IMR-90 (cell line): ENCODE data around the gene JPH4. TPM values are rescaled to one million over a fixed set of nuclear protein-coding genes. Genes with fewer than 3 reads are reported as not detected.

Experiments used
- ATAC-seq: fragments of 200-7000 bp; cut with Tn5 transposase; 2 replicates; pipeline ENCODE4 v1.9.1; 2020; ENCODE audit warnings: low read depth, mild to moderate bottlenecking, moderate library complexity
- BruUV-seq: library from RNA; stranded (reverse); fragments of 400-500 nt; replicated peaks from 2 replicates; lab custom pipeline; 2021; lab: Mats Ljungman, UMichigan
- CTCF ChIA-PET: fragments of 300-600 bp; formaldehyde crosslinking; extraction: SDS; loops from one replicate; lab custom pipeline; 2021; ENCODE audit warnings: antibody characterized with exemption; lab: Yijun Ruan, JAX
- POLR2A ChIA-PET: fragments of 300-600 bp; sonication (Branson Sonifier 250); formaldehyde crosslinking; loops from one replicate; lab custom pipeline; 2022; ENCODE audit warnings: antibody characterized with exemption; ENCODE audit not compliant: unreplicated experiment; lab: Charles Lee
- DNase-seq: peaks from one replicate; pipeline ENCODE4 v3.0.0; 2013
- H2AFZ ChIP-seq: replicated peaks from 2 replicates; pipeline ENCODE3; 2013; ENCODE audit warnings: low read length, mild to moderate bottlenecking; ENCODE audit not compliant: poor library complexity
- H2AK5ac ChIP-seq: 2 replicates; pipeline ENCODE4 v1.6.1; 2013; ENCODE audit warnings: low read depth, low read length, inconsistent platforms
- H2AK9ac ChIP-seq: replicated peaks from 2 replicates; pipeline ENCODE3; 2013; ENCODE audit warnings: mild to moderate bottlenecking, low read depth, low read length, moderate library complexity; ENCODE audit not compliant: poor library complexity
- H2BK120ac ChIP-seq: 2 replicates; pipeline ENCODE4 v1.6.1; 2013; ENCODE audit warnings: low read depth, low read length, inconsistent platforms
- H2BK15ac ChIP-seq: 3 replicates; pipeline ENCODE4 v1.6.1; 2013; ENCODE audit warnings: low read depth, low read length, inconsistent platforms
- H2BK20ac ChIP-seq: 2 replicates; pipeline ENCODE4 v1.6.1; 2013; ENCODE audit warnings: low read depth, mild to moderate bottlenecking, inconsistent platforms, low read length, moderate library complexity
- H2BK5ac ChIP-seq: 2 replicates; pipeline ENCODE4 v1.6.1; 2013; ENCODE audit warnings: mild to moderate bottlenecking, low read depth, low read length, inconsistent platforms; ENCODE audit not compliant: poor library complexity, severe bottlenecking
- H3K14ac ChIP-seq: replicated peaks from 2 replicates; pipeline ENCODE4 v1.6.1; 2013; ENCODE audit warnings: low read depth, low read length, inconsistent platforms
- H3K18ac ChIP-seq: 2 replicates; pipeline ENCODE4 v1.6.1; 2013; ENCODE audit warnings: low read depth, low read length, control low read depth
- H3K23ac ChIP-seq: 2 replicates; pipeline ENCODE4 v1.6.1; 2013; ENCODE audit warnings: low read depth, low read length, inconsistent platforms
- H3K27ac ChIP-seq: 2 replicates; pipeline ENCODE4 v1.5.1; 2013; ENCODE audit warnings: mild to moderate bottlenecking, control low read depth, low read length; ENCODE audit not compliant: insufficient read depth
- H3K27me3 ChIP-seq: 2 replicates; pipeline ENCODE4 v1.6.1; 2013; ENCODE audit warnings: low read length; ENCODE audit not compliant: control insufficient read depth, insufficient read depth
- H3K36me3 ChIP-seq: 2 replicates; pipeline ENCODE4 v1.6.1; 2013; ENCODE audit warnings: low read length, mixed read lengths; ENCODE audit not compliant: control insufficient read depth, insufficient read depth
- H3K4ac ChIP-seq: 2 replicates; pipeline ENCODE4 v1.6.1; 2013; ENCODE audit warnings: low read depth, low read length, inconsistent platforms
- H3K4me1 ChIP-seq: 2 replicates; pipeline ENCODE4 v1.6.1; 2013; ENCODE audit warnings: low read length, mixed read lengths; ENCODE audit not compliant: control insufficient read depth, insufficient read depth
- H3K4me2 ChIP-seq: 2 replicates; pipeline ENCODE4 v1.6.1; 2013; ENCODE audit warnings: low read depth, mild to moderate bottlenecking, control low read depth, low read length, moderate library complexity
- H3K4me3 ChIP-seq: 2 replicates; pipeline ENCODE4 v1.5.1; 2013; ENCODE audit warnings: low read depth, mild to moderate bottlenecking, control low read depth, low read length, moderate library complexity; ENCODE audit not compliant: insufficient read depth
- H3K56ac ChIP-seq: 2 replicates; pipeline ENCODE4 v1.6.1; 2013; ENCODE audit warnings: low read length, inconsistent platforms; ENCODE audit not compliant: insufficient read depth; ENCODE audit errors: extremely low read depth
- H3K79me1 ChIP-seq, 2 experiments: 2 replicates each; pipeline ENCODE4 v1.6.1; 2013; ENCODE audit warnings: low read length in 2 of 2, inconsistent platforms in 1 of 2, low read depth in 1 of 2
- H3K9ac ChIP-seq: 2 replicates; pipeline ENCODE4 v1.6.1; 2013; ENCODE audit warnings: low read depth, low read length, control low read depth
- H3K9me1 ChIP-seq: 2 replicates; pipeline ENCODE4 v1.6.1; 2013; ENCODE audit warnings: low read length, inconsistent platforms; ENCODE audit not compliant: insufficient read depth
- H3K9me3 ChIP-seq: 2 replicates; pipeline ENCODE4 v1.6.1; 2013; ENCODE audit warnings: low read length; ENCODE audit not compliant: control insufficient read depth, insufficient read depth
- H4K20me1 ChIP-seq: 2 replicates; pipeline ENCODE4 v1.6.1; 2013; ENCODE audit warnings: low read length, inconsistent platforms; ENCODE audit not compliant: insufficient read depth
- H4K5ac ChIP-seq: 2 replicates; pipeline ENCODE4 v1.6.1; 2013; ENCODE audit warnings: mild to moderate bottlenecking, low read depth, low read length, control low read depth
- H4K8ac ChIP-seq, 2 experiments: 2 replicates each; pipeline ENCODE4 v1.6.1; 2013; ENCODE audit warnings: low read depth in 2 of 2, low read length in 2 of 2, control low read depth in 1 of 2, inconsistent platforms in 1 of 2
- H4K91ac ChIP-seq: 2 replicates; pipeline ENCODE4 v1.6.1; 2013; ENCODE audit warnings: low read depth, low read length, inconsistent platforms; ENCODE audit not compliant: insufficient read depth
- BHLHE40 ChIP-seq: fragments of 150-350 bp; IDR thresholded peaks from 2 replicates; pipeline ENCODE4 v1.6.1; 2016; ENCODE audit warnings: mild to moderate bottlenecking, low read depth, low read length
- CEBPB ChIP-seq: IDR thresholded peaks from 2 replicates; pipeline ENCODE4 v1.6.1; 2012; ENCODE audit warnings: low read depth, low read length, improper control_type of control experiment
- ELK1 ChIP-seq: fragments of 150-350 bp; IDR thresholded peaks from 2 replicates; pipeline ENCODE4 v1.6.1; 2016; ENCODE audit warnings: low read depth, mild to moderate bottlenecking, low read length, moderate library complexity, borderline replicate concordance
- FOS ChIP-seq: fragments of 150-350 bp; IDR thresholded peaks from 2 replicates; pipeline ENCODE4 v1.6.1; 2016; ENCODE audit warnings: low read depth, low read length
- MAFK ChIP-seq: IDR thresholded peaks from 2 replicates; pipeline ENCODE4 v1.6.1; 2012; ENCODE audit warnings: low read depth, low read length, improper control_type of control experiment
- MXI1 ChIP-seq: IDR thresholded peaks from 2 replicates; pipeline ENCODE4 v1.6.1; 2012; ENCODE audit warnings: low read depth, mild to moderate bottlenecking, low read length, moderate library complexity, borderline replicate concordance
- NFE2L2 ChIP-seq: fragments of 150-350 bp; IDR thresholded peaks from 2 replicates; pipeline ENCODE4 v1.6.1; 2016; ENCODE audit warnings: low read depth, mild to moderate bottlenecking, low read length
- RFX5 ChIP-seq: IDR thresholded peaks from 2 replicates; pipeline ENCODE4 v1.8.0; 2012; ENCODE audit warnings: low read depth, mild to moderate bottlenecking, low read length, moderate library complexity
- SMC3 ChIP-seq: fragments of 150-350 bp; IDR thresholded peaks from 2 replicates; pipeline ENCODE4 v1.6.1; 2016; ENCODE audit warnings: low read depth, mild to moderate bottlenecking, antibody characterized with exemption, low read length, moderate library complexity
- WGBS, 2 experiments: methylation state at CpG; one replicate each; pipeline versions ENCODE4 v1.1.5 to v1.1.7; 2013; ENCODE audit warnings: missing lambda C conversion rate in 2 of 2; ENCODE audit not compliant: insufficient read length in 1 of 2; ENCODE audit errors: extremely low coverage in 2 of 2; 5-methylcytosine and 5-hydroxymethylcytosine counted together
- dilution Hi-C: fragments of 300-500 bp; cut with HindIII; formaldehyde crosslinking; loops from one replicate; pipeline ENCODE4 v1.14.3; 2018; ENCODE audit warnings: low sequenced_read_pairs; ENCODE audit not compliant: unreplicated experiment
- in situ Hi-C: fragments of 300-500 bp; cut with MboI; formaldehyde crosslinking; loops from 3 replicates; pipeline ENCODE4 v1.14.3; 2019; ENCODE audit warnings: low sequenced_read_pairs, inconsistent platforms, mixed read lengths
- intact Hi-C: fragments of 100-400 bp; cut with micrococcal nuclease; formaldehyde crosslinking; loops from 2 replicates; pipeline ENCODE4 v1.10.0; 2022
- polyA plus RNA-seq, 3 experiments: library from polyadenylated mRNA; depleted of rRNA; stranded (reverse); fragments of >200 nt; gene quantifications; 2 replicates each; pipeline ENCODE4 v1.2.3, GENCODE V29; 2012; ENCODE audit warnings: low replicate concordance in 1 of 3
- total RNA-seq: library from RNA; depleted of rRNA; stranded (reverse); fragments of >200 nt; gene quantifications from 2 replicates; pipeline ENCODE4 v1.2.3, GENCODE V29; 2012

Gene JPH4
- total and polyA plus RNA-seq, 2 of the 4 experiments (the other 2 are of a cell fraction): not detected

- TF ChIP-seq BHLHE40 (no peak), RFX5 (no peak), NFE2L2 (no peak), CEBPB (no peak), FOS (no peak), SMC3 (no peak)
These were observed 40.4 kb downstream of the JPH4 start (continued) for GRCh38 chr14:23538050-23538718.

GRCh38 chr14:23537351-23538049 is 41.1 kb downstream of the JPH4 start:
- Histone ChIP-seq H2BK120ac (no peak overlapping the region), H4K8ac (no peak overlapping the region), H3K9me3 (no peaks in the 10 kb centered on the region), H3K36me3 (no peaks in the 10 kb centered on the region), H2AFZ (no peak overlapping the region), H3K9me1 (no peaks in the 10 kb centered on the region), H4K5ac (no peak overlapping the region), H3K27ac (no peak overlapping the region), H3K79me1 (no peaks in the 10 kb centered on the region), H3K18ac (no peak overlapping the region), H2BK15ac (no peak overlapping the region), H2AK9ac (no peak overlapping the region), H3K4me1 (peaks cover 6% of the 10 kb centered on the region), H3K27me3 (no peaks in the 10 kb centered on the region), H3K4me3 (no peak overlapping the region), H3K23ac (no peak overlapping the region), H3K56ac (no peak overlapping the region), H3K9ac (no peak overlapping the region), H3K4ac (no peak overlapping the region), H2BK20ac (no peak overlapping the region), H2BK5ac (no peak overlapping the region), H3K4me2 (no peak overlapping the region), H4K91ac (no peak overlapping the region), H3K14ac (no peak overlapping the region), H2AK5ac (no peak overlapping the region), H4K20me1 (no peaks in the 10 kb centered on the region; the same call in 1 of the 2 replicates)
- ChIA-PET CTCF (no interaction called here), POLR2A (no interaction called here)
- dilution Hi-C loops: no loop called here
- in situ Hi-C loops: no loop called here
- intact Hi-C loops: no loop called here
- WGBS, 2 experiments: 10% methylated on average over 2 of the region's 13 CpGs; no CpG with 5 or more reads in 1 of the 2 experiments
- TF ChIP-seq MXI1: no peak
- TF ChIP-seq ELK1: no peak
- no peak for TF ChIP-seq MAFK
- no peak for TF ChIP-seq FOS
- no peak for TF ChIP-seq BHLHE40
- BruUV-seq: no TSS peak
- DNase-seq: peak; percentile 30
- peak; percentile 29; the same call in 1 of the 2 replicates for ATAC-seq
